ENCODE data around the gene PNKP. TPM values are rescaled to one million over a fixed set of nuclear protein-coding genes. Genes with fewer than 3 reads are reported as not detected.

Gene PNKP
- total RNA-seq, 1 experiment from 2014 or later, result 90.3 TPM

GRCh38 chr19:49839713-49840112, 27.7 kb downstream of the PNKP start:
- no peak for TF ChIP-seq CTCF (IDR thresholded peaks at IDR 0.05; ENCODE audit: unreplicated experiment)
- Mint-ChIP-seq H3K4me1 (ENCODE audit: insufficient read depth, unreplicated experiment) (peaks cover 4% of the 10 kb centered on the region), H3K4me3 (ENCODE audit: unreplicated experiment) (no peak overlapping the region), H3K27ac (ENCODE audit: low read depth, unreplicated experiment) (no peak overlapping the region), H3K9me3 (ENCODE audit: unreplicated experiment) (no peaks in the 10 kb centered on the region), H3K27me3 (ENCODE audit: insufficient read depth, unreplicated experiment) (no peaks in the 10 kb centered on the region), H3K36me3 (ENCODE audit: insufficient read depth, unreplicated experiment) (peaks cover 55% of the 10 kb centered on the region)
- intact Hi-C loops (cut with micrococcal nuclease), result no loop called here
- ChIA-PET POLR2A (interaction anchor here (0.7 to 1.5 kb wide), 2 partner anchors 8 to 544 kb away, joined by 3 to 6 read pairs; no protein-coding TSS in a partner anchor), CTCF (no interaction called here)
- no peak for DNase-seq (ENCODE audit: unreplicated experiment)
- BruUV-seq (replicated peaks), result no TSS peak

- POLR2A ChIA-PET, result interaction anchor here (0.7 to 1.5 kb wide), 3 partner anchors 9 to 545 kb away, joined by 3 to 6 read pairs (median 4); no protein-coding TSS in a partner anchor
- TSS peak; percentile 27 for BruUV-seq (replicated peaks)
- no peaks in the 10 kb centered on the region for H3K27me3 Mint-ChIP-seq (ENCODE audit: insufficient read depth, unreplicated experiment)
Measured at GRCh38 chr19:49838885-49839588, 28.3 kb downstream of the PNKP start.

GRCh38 chr19:49837425-49837824, 30.0 kb downstream of the PNKP start:
- intact Hi-C loops (cut with micrococcal nuclease), result no loop called here
- no peaks in the 10 kb centered on the region for H3K9me3 Mint-ChIP-seq (ENCODE audit: unreplicated experiment)
- H3K4me3 Mint-ChIP-seq (ENCODE audit: unreplicated experiment), result no peak overlapping the region
- ChIA-PET CTCF (no interaction called here), POLR2A (interaction anchor here (0.9 to 1.8 kb wide), 3 partner anchors 11 to 24 kb away, joined by 4 to 5 read pairs (median 5); partner anchors contain the start of gene FUZ)
- no TSS peak for BruUV-seq (replicated peaks)
- peaks cover 4% of the 10 kb centered on the region for H3K4me1 Mint-ChIP-seq (ENCODE audit: insufficient read depth, unreplicated experiment)
- no peaks in the 10 kb centered on the region for H3K27me3 Mint-ChIP-seq (ENCODE audit: insufficient read depth, unreplicated experiment)
- no peak overlapping the region for H3K27ac Mint-ChIP-seq (ENCODE audit: low read depth, unreplicated experiment)
- no peak for TF ChIP-seq CTCF (IDR thresholded peaks at IDR 0.05; ENCODE audit: unreplicated experiment)
- DNase-seq (ENCODE audit: unreplicated experiment), result no peak
- peaks cover 71% of the 10 kb centered on the region for H3K36me3 Mint-ChIP-seq (ENCODE audit: insufficient read depth, unreplicated experiment)

More at GRCh38 chr19:49838885-49839588, 28.3 kb downstream of the PNKP start:
- Mint-ChIP-seq H3K4me3 (ENCODE audit: unreplicated experiment) (no peak overlapping the region), H3K27ac (ENCODE audit: low read depth, unreplicated experiment) (no peak overlapping the region), H3K9me3 (ENCODE audit: unreplicated experiment) (no peaks in the 10 kb centered on the region), H3K36me3 (ENCODE audit: insufficient read depth, unreplicated experiment) (peaks cover 57% of the 10 kb centered on the region), H3K4me1 (ENCODE audit: insufficient read depth, unreplicated experiment) (peaks cover 4% of the 10 kb centered on the region)
- intact Hi-C loops (cut with micrococcal nuclease), result no loop called here
- TF ChIP-seq CTCF (IDR thresholded peaks at IDR 0.05; ENCODE audit: unreplicated experiment), result no peak
- CTCF ChIA-PET, result no interaction called here
- no peak for DNase-seq (ENCODE audit: unreplicated experiment)

GRCh38 chr19:49837009-49837310, 30.4 kb downstream of the PNKP start:
- ChIA-PET CTCF (no interaction called here), POLR2A (interaction anchor here (0.9 to 1.8 kb wide), 3 partner anchors 11 to 23 kb away, joined by 4 to 5 read pairs (median 5); partner anchors contain the start of gene FUZ)
- Mint-ChIP-seq H3K9me3 (ENCODE audit: unreplicated experiment) (no peaks in the 10 kb centered on the region), H3K27me3 (ENCODE audit: insufficient read depth, unreplicated experiment) (no peaks in the 10 kb centered on the region), H3K27ac (ENCODE audit: low read depth, unreplicated experiment) (no peak overlapping the region), H3K4me3 (ENCODE audit: unreplicated experiment) (no peak overlapping the region), H3K36me3 (ENCODE audit: insufficient read depth, unreplicated experiment) (peaks cover 75% of the 10 kb centered on the region), H3K4me1 (ENCODE audit: insufficient read depth, unreplicated experiment) (peaks cover 4% of the 10 kb centered on the region)
- BruUV-seq (replicated peaks), result no TSS peak
- TF ChIP-seq CTCF (IDR thresholded peaks at IDR 0.05; ENCODE audit: unreplicated experiment), result no peak
- DNase-seq (ENCODE audit: unreplicated experiment), result peak; percentile 68
- intact Hi-C loops (cut with micrococcal nuclease), result no loop called here
